PFSK-1 (cell line): ENCODE data around the gene HSPA12B.

ENCODE experiments used
- POLR2AphosphoS5 ChIP-seq: IDR thresholded peaks from 2 replicates; pipeline ENCODE4 v1.6.1; 2012; ENCODE audit warnings: low read depth, mild to moderate bottlenecking, control low read depth, low read length, moderate library complexity
- TAF1 ChIP-seq: IDR thresholded peaks from 2 replicates; pipeline ENCODE4 v1.6.1; 2012; ENCODE audit warnings: low read length, control low read depth, borderline replicate concordance; ENCODE audit not compliant: insufficient read depth

- TF ChIP-seq POLR2AphosphoS5 (no peak), TAF1 (no peak)
Measured at GRCh38 chr20:3747471-3747870, 15.0 kb downstream of the HSPA12B start.
